ENCODE results near the gene TOR2A.

TOR2A gene

DNA sequence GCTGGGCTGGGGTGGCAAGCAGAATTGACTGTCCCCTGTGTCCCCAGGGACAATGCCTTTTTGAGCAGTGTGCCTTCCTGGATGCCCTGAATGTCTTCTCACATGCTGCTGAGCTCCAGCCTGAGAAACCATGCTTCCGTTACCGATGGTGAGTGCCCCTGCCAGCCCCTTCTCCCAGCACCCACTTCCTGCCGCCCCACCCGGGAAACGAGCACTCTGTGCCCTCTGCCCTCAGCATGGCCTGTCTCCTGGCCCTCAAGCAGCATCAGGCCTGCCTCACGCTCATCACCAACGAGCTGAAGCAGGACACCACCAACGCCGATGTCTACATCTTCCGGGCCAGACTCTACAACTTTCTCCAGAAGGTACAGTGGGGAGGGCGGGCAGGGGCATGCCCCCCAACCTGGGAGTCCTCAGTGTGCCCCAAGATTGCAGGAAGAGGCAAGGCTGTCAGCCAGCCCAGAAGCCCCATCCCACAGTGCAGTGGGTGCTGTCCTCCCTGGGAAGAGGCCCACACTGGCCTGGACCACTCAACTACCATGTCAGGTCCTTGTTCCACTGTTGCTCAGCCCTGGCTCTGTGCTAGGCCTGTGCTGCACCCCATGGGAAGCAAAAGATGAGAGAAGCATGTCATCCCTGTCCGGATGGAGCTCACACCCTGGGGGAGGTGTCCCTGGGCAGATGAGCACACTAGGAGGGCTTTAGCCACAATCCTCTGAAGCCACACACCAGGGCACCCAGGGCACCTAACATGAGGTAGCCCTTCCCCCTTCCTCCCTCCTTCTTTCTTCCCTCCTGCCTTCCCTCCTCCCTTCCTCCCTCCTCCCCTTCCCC lies 14.8 kb downstream of the TOR2A start:
- DNase-seq (ENCODE audit: low spot score), result no peak

GRCh38 chr9:127717766-127718165 lies 17.3 kb downstream of the TOR2A start:
- DNase-seq (ENCODE audit: low spot score), result peak; percentile 25

DNA sequence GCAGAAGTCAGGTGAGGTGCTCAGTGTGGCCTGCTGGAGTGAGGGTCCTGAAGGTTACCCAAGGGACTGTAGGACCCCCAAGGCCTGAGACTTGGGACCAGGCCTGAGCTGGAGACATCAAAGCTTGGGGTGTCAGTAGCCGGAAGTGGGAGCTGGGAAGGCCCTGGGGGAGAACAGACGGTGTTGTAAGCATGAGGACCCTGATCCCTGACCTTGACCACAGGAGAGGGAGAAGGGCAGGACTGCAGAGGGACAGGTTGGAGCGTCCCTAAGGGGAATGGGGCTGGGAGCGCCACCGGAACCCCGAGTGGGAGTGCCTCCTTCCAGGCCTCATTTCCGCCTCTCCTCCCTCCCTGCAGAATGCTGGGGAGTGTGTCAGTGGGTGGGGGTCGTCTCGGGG lies 18.7 kb downstream of the TOR2A start:
- DNase-seq (ENCODE audit: low spot score), result no peak

DNA sequence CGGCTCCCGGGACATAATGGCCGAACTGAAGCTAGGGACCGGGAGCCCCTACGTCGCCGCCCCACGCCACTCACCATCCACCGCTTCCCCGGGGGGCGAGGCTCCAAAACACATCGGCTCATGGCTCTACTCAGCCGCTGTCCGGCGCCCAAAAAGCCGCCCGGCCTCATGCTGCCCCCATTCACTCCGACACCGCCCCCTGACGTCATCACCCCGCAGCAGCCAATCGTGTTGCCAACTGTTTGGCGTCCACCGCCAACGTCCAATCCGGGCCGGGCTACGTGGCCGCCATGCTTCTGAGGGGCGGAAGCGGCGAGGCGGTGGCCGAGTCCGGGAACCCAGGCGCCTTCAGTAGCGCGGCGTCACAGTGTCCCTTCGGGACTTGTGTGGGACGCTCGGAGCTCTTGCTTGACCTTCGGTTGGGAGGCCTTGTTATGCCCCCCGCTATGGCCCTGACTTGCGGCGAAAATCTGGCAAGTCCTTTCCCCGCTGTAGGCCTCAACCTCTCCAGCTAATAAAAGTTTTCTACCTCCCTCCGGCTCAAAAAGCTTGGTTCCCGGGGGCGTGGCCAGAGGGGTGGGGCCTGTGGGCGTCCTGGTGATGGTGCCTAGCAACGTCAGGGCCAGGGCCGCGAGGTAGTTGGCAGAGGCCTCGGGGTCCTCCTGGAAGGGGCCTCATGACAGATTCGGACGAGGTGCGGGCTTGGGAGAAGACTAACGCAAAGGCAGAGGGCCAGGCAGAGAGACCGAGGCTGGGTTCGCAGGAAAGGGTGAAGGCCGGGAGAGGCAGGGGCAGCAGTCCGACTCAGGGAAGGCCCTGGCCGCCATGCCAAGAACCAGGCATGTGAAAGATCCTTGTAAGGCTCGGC lies 19.4 kb downstream of the TOR2A start, which contains the start of the genes PTRH1 and TTC16:
TSS of gene PTRH1 (minus strand) at position 194 of the 868 bp plus-strand sequence. CDS start at position 170, 24 bp downstream.
TSS of gene TTC16 (plus strand) at position 610 of the 868 bp plus-strand sequence. CDS start at position 677, 67 bp downstream.
- DNase-seq (ENCODE audit: low spot score), result peak; percentile 95

DNA sequence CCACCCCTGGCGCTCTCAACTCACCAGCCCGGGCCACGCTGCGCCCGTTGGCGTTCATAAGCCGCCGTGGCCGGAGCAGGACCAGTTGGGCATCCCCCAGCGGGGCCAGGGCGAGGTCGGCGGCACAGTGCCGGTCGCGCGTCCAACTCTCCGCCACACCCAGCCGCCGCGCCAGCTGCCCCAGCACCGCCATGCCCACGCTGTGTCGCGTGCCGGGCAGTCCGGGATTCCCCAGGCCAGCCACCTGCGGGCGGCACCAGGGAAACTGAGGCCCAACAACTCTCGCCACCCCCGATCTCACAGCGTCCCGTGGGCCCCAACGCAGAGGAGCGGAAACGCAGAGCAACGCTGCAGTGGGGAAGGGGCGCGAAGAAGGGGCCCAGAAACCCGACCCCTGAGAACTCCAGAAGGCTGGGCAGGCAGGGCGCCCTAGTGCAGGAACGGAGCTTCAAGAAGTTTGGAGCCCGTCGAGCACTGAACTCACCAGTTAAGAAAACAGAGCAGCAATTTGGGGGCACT lies 20.1 kb downstream of the TOR2A start:
- DNase-seq (ENCODE audit: low spot score), result no peak

- DNase-seq (ENCODE audit: low spot score), result no peak
These were observed 20.9 kb downstream of the TOR2A start for GRCh38 chr9:127714020-127714750.

GRCh38 chr9:127712867-127713266 lies 22.2 kb downstream of the TOR2A start:
- no peak for DNase-seq (ENCODE audit: low spot score)

GRCh38 chr9:127712371-127712770 lies 22.7 kb downstream of the TOR2A start:
- no peak for DNase-seq (ENCODE audit: low spot score)

DNA sequence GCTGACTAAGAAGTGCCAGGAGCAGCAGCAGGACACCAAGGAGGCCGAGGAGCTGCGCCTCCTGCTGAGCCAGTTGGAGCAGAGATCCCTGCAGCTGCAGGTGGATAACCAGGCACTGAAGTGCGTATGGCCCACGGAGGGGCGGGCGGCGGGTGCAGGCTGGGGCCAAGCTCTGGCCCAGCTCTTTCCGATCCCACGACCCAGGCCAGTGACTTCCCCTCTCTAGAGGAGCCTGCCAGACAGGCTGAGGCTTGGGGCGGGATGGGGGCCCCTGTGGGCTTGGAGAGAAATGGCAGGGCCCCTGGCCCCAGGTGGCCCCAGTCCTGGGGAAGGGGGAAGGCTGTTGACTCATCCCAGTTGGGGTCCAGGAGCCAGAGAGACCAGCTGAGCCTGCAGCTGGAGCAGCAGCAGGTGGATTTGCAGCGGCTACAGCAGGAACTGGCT lies 23.2 kb downstream of the TOR2A start:
- no peak for DNase-seq (ENCODE audit: low spot score)

DNA sequence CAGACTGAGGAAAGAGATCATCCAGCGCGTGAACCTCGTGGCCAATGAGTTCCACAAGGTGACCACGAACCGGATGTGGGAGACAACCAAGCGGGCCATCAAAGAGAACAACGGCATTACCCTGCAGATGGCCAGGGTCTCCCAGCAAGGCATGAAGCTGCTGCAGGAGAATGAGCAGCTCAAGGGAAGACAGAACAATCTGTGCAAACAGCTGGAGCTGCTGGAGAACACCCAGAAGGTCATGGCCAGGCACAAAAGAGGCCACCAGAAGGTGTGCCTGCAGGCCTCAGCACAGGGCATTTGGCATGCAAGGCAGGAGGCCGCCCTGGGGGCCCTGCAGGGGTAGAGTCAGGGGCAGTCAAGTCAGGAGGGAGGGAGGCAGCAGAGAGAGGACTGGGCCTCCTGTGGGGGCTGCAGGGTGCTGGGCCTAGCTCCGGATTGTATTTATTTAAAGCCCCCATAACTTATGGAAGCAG lies 23.8 kb downstream of the TOR2A start:
- DNase-seq (ENCODE audit: low spot score), result no peak

- no peak for DNase-seq (ENCODE audit: low spot score)
These were observed 24.8 kb downstream of the TOR2A start for GRCh38 chr9:127710204-127710783.

- no peak for DNase-seq (ENCODE audit: low spot score)
These were observed 26.0 kb downstream of the TOR2A start for GRCh38 chr9:127708952-127709587.

DNA sequence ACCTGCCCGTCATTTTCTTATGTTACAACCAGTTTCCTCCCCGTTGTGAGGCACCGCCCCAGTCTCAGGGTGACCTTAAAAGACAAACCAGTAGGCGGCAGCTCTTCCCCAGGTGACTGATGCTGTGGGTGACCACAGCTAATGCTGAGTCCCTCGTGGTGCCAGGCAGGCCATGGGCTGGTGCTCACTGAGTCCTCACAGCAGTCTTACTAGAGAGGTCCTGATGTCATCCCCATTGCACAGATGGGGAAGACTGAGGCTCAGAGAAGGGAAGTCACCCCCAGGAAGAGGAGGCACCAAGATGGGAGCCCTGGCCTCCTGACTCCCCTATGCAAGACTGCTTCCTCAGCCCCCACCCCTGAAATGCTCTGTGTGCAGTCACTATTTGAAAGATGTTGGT lies 27.3 kb downstream of the TOR2A start:
- DNase-seq (ENCODE audit: low spot score), result no peak

- no peak for DNase-seq (ENCODE audit: low spot score)
These were observed 28.3 kb downstream of the TOR2A start, which contains the start of gene CFAP157 for GRCh38 chr9:127706836-127707241. CFAP157 (plus strand) TSS chr9:127706988; CDS start chr9:127707032, 44 bp downstream.

GRCh38 chr9:127705577-127706379 lies 29.3 kb downstream of the TOR2A start:
- DNase-seq (ENCODE audit: low spot score), result no peak

GRCh38 chr9:127703289-127703946 lies 31.7 kb downstream of the TOR2A start:
- DNase-seq (ENCODE audit: low spot score), result no peak

GRCh38 chr9:127700594-127701255 lies 34.4 kb downstream of the TOR2A start:
- no peak for DNase-seq (ENCODE audit: low spot score)

DNA sequence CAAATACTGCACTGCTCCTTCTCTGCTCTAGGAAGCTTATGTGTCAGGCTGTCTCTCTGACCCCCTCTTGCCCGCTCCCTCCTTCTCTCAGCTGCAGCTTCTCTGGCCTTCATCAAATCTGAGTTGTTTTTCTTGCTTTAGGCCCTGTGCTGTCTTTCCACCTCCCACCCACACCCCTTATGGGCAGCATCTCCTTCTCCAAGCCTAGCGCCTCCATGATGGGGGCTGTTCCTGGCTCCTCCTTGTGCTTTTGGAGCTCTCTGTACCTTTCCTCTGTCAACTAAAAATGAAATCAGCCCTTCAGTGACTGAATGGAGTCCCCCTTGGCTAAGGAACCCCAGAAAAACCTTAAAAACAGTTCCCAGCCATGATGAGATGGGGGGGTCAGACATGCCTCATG lies 35.0 kb downstream of the TOR2A start:
- DNase-seq (ENCODE audit: low spot score), result no peak

Data from pons (tissue), 1 donor.